ENCODE data around the gene HDAC3. TPM values are rescaled to one million over a fixed set of nuclear protein-coding genes. Genes with fewer than 3 reads are reported as not detected.

Gene HDAC3
- polyA plus RNA-seq, 1 experiment = 97.8 TPM

- CTCF ChIA-PET = interaction anchor here (0.7 to 13.1 kb wide), 22 partner anchors 10 to 385 kb away, joined by 3 to 270 read pairs (median 4); partner anchors contain the start of genes FCHSD1, HDAC3, PCDHGA2 and RELL2
- peaks cover 10% of the 10 kb centered on the region for H3K36me3 ChIP-seq (ENCODE audit: control insufficient read depth, insufficient read depth, low read length)
Measured at GRCh38 chr5:141618804-141619554, 17.7 kb downstream of the HDAC3 start, which contains the start of gene DIAPH1. Gene DIAPH1 (minus strand): TSS chr5:141619000. CDS start chr5:141618914, 86 bp downstream.

GRCh38 chr5:141618030-141618803, 18.4 kb downstream of the HDAC3 start:
- ChIA-PET CTCF (interaction anchor here (0.7 to 13.1 kb wide), 22 partner anchors 9 to 384 kb away, joined by 3 to 270 read pairs (median 4); partner anchors contain the start of genes FCHSD1, HDAC3, RELL2 and TAF7), POLR2A (interaction anchor here (0.7 to 1.6 kb wide), 2 partner anchors 20 to 26 kb away, joined by 5 to 20 read pairs; no protein-coding TSS in a partner anchor)
- Histone ChIP-seq H3K27me3 (ENCODE audit: control insufficient read depth, insufficient read depth, low read length) (no peaks in the 10 kb centered on the region), H3K4me3 (ENCODE audit: low read depth, low read length) (peak overlapping the region; percentile 83), H3K36me3 (ENCODE audit: control insufficient read depth, insufficient read depth, low read length) (peaks cover 10% of the 10 kb centered on the region)
- DNase-seq (ENCODE audit: low read depth) = no peak
- TF ChIP-seq CTCF (IDR thresholded peaks at IDR 0.05; ENCODE audit: insufficient read depth, low read depth, low read length) = no peak

More at GRCh38 chr5:141618804-141619554, 17.7 kb downstream of the HDAC3 start, which contains the start of gene DIAPH1:
- Histone ChIP-seq H3K27me3 (ENCODE audit: control insufficient read depth, insufficient read depth, low read length) (no peaks in the 10 kb centered on the region), H3K4me3 (ENCODE audit: low read depth, low read length) (peak within 1 kb of the TSS; percentile 83)
- DNase-seq (ENCODE audit: low read depth) = peak; percentile 68
- POLR2A ChIA-PET = interaction anchor here (0.7 to 1.6 kb wide), 2 partner anchors 21 to 27 kb away, joined by 5 to 20 read pairs; no protein-coding TSS in a partner anchor
- TF ChIP-seq CTCF (IDR thresholded peaks at IDR 0.05; ENCODE audit: insufficient read depth, low read depth, low read length) = peak; percentile 97

GRCh38 chr5:141617682-141618029, 19.0 kb downstream of the HDAC3 start:
- no peak for DNase-seq (ENCODE audit: low read depth)
- Histone ChIP-seq H3K27me3 (ENCODE audit: control insufficient read depth, insufficient read depth, low read length) (no peaks in the 10 kb centered on the region), H3K4me3 (ENCODE audit: low read depth, low read length) (peak overlapping the region; percentile 83), H3K36me3 (ENCODE audit: control insufficient read depth, insufficient read depth, low read length) (peaks cover 10% of the 10 kb centered on the region)
- POLR2A ChIA-PET = no interaction called here
- CTCF ChIA-PET = interaction anchor here (1.1 to 13.1 kb wide), 5 partner anchors 10 to 50 kb away, joined by 3 to 270 read pairs (median 11); partner anchors contain the start of gene RELL2
- TF ChIP-seq CTCF (IDR thresholded peaks at IDR 0.05; ENCODE audit: insufficient read depth, low read depth, low read length) = no peak

GRCh38 chr5:141617128-141617527, 19.5 kb downstream of the HDAC3 start:
- CTCF ChIA-PET = interaction anchor here (0.7 to 13.1 kb wide), 8 partner anchors 9 to 50 kb away, joined by 3 to 270 read pairs (median 4); partner anchors contain the start of gene RELL2
- POLR2A ChIA-PET = no interaction called here
- no peak overlapping the region for H3K4me3 ChIP-seq (ENCODE audit: low read depth, low read length)
- peaks cover 9% of the 10 kb centered on the region; the same call in 1 of the 2 replicates for H3K36me3 ChIP-seq (ENCODE audit: control insufficient read depth, insufficient read depth, low read length)
- TF ChIP-seq CTCF (IDR thresholded peaks at IDR 0.05; ENCODE audit: insufficient read depth, low read depth, low read length) = no peak
- DNase-seq (ENCODE audit: low read depth) = no peak
- no peaks in the 10 kb centered on the region for H3K27me3 ChIP-seq (ENCODE audit: control insufficient read depth, insufficient read depth, low read length)

All from BJ (cell line).